CD4-positive, alpha-beta memory T cell (primary cell): ENCODE results near the gene RHOF. TPM values are rescaled to one million over a fixed set of nuclear protein-coding genes. Genes with fewer than 3 reads are reported as not detected.
"Not testable (repeated sequence)": the region's sequence is repeated elsewhere in the genome, so short reads cannot be mapped to it uniquely, and the experiment has no call there.

Experiments used
- CTCF ChIA-PET: fragments of 350-600 bp; sonication (Branson Sonifier 250); formaldehyde crosslinking; loops from one replicate; lab custom pipeline; 2021; ENCODE audit warnings: inconsistent platforms; ENCODE audit not compliant: partially characterized antibody; lab: Charles Lee
- POLR2A ChIA-PET: fragments of 350-600 bp; sonication (Branson Sonifier 250); formaldehyde crosslinking; loops from one replicate; lab custom pipeline; 2021; ENCODE audit not compliant: partially characterized antibody; lab: Charles Lee
- DNase-seq, 5 donors: peaks; one replicate each; pipeline versions ENCODE4 v3.0.0 to v3.0.0-alpha.2; 2020 to 2022; ENCODE audit warnings: mixed read lengths in 1 of 5
- H3K27ac ChIP-seq: one replicate; pipeline ENCODE4 v1.7.0; 2013; ENCODE audit warnings: low read depth, low read length
- H3K27me3 ChIP-seq: 2 replicates; pipeline ENCODE4 v1.7.0; 2013; ENCODE audit warnings: mild to moderate bottlenecking, low read length, moderate library complexity; ENCODE audit not compliant: insufficient read depth
- H3K36me3 ChIP-seq: 2 replicates; pipeline ENCODE4 v1.7.0; 2013; ENCODE audit warnings: mild to moderate bottlenecking, low read length, moderate library complexity; ENCODE audit not compliant: insufficient read depth
- H3K4me1 ChIP-seq: 2 replicates; pipeline ENCODE4 v1.7.0; 2013; ENCODE audit warnings: mild to moderate bottlenecking, low read length, moderate library complexity; ENCODE audit not compliant: insufficient read depth
- H3K4me3 ChIP-seq, 2 donors: one replicate each; pipeline ENCODE4 v1.7.0; 2013; ENCODE audit warnings: low read length in 2 of 2, mild to moderate bottlenecking in 1 of 2
- H3K9me3 ChIP-seq, 2 donors: one replicate each; pipeline ENCODE4 v1.7.0; 2013; ENCODE audit warnings: low read length in 2 of 2, control low read depth in 1 of 2; ENCODE audit not compliant: control insufficient read depth in 1 of 2
- H3K27ac Mint-ChIP-seq, 7 donors: one replicate each; pipeline ENCODE4 v1.8.0; 2020 to 2021; ENCODE audit warnings: mixed read lengths in 7 of 7, mild to moderate bottlenecking in 6 of 7, inconsistent platforms in 3 of 7, moderate library complexity in 3 of 7
- H3K27me3 Mint-ChIP-seq, 2 donors: one replicate each; pipeline ENCODE4 v1.8.0; 2020 to 2021; ENCODE audit warnings: mixed read lengths in 2 of 2
- H3K36me3 Mint-ChIP-seq, 2 donors: one replicate each; pipeline ENCODE4 v1.8.0; 2020 to 2021; ENCODE audit warnings: mixed read lengths in 2 of 2, inconsistent platforms in 1 of 2, mild to moderate bottlenecking in 1 of 2
- H3K4me1 Mint-ChIP-seq, 4 donors: one replicate each; pipeline ENCODE4 v1.8.0; 2020 to 2021; ENCODE audit warnings: mixed read lengths in 4 of 4, mild to moderate bottlenecking in 1 of 4
- H3K4me3 Mint-ChIP-seq, 8 donors: one replicate each; pipeline ENCODE4 v1.8.0; 2020 to 2021; ENCODE audit warnings: mixed read lengths in 8 of 8, mild to moderate bottlenecking in 7 of 8, moderate library complexity in 6 of 8, inconsistent platforms in 3 of 8
- H3K9me3 Mint-ChIP-seq, 8 donors: one replicate each; pipeline ENCODE4 v1.8.0; 2020 to 2021; ENCODE audit warnings: mixed read lengths in 8 of 8, mild to moderate bottlenecking in 5 of 8, inconsistent platforms in 3 of 8, moderate library complexity in 1 of 8
- intact Hi-C: fragments of 100-400 bp; cut with micrococcal nuclease; formaldehyde crosslinking; loops from one replicate; pipeline ENCODE4 v1.15.1; 2023
- polyA plus RNA-seq, 2 donors: library from polyadenylated mRNA; unstranded; fragments of 300-500 nt; fragmentation: Illumina TruSeq; gene quantifications; one replicate each; pipeline ENCODE4 v1.2.3, GENCODE V29; 2021
- total RNA-seq, 2 experiments: library from RNA; stranded (reverse); gene quantifications; one replicate each; pipeline ENCODE4 v1.2.3, GENCODE V29; 2021

Gene RHOF
- total and polyA plus RNA-seq, 4 experiments from 2014 or later, result 72.6 to 138 (median 121) TPM

- no peak overlapping the region for H3K27ac ChIP-seq
- ChIA-PET POLR2A (no interaction called here), CTCF (interaction anchor here (0.9 kb wide), 1 partner anchor 13 kb away, joined by 4 read pairs; no protein-coding TSS in a partner anchor)
These were observed 44.2 kb downstream of the RHOF start for GRCh38 chr12:121749267-121749666.

GRCh38 chr12:121748571-121749265, 44.8 kb downstream of the RHOF start:
- H3K4me3 ChIP-seq, result no peak overlapping the region

More at GRCh38 chr12:121749267-121749666, 44.2 kb downstream of the RHOF start:
- peak overlapping the region in 5 of 7 donors; percentile 41 to 80 (median 55) for H3K27ac Mint-ChIP-seq
- Histone ChIP-seq H3K36me3 (no peaks in the 10 kb centered on the region), H3K4me1 (peaks cover 8% of the 10 kb centered on the region), H3K9me3 (no peaks in the 10 kb centered on the region), H3K4me3 (no peak overlapping the region), H3K27me3 (no peaks in the 10 kb centered on the region)
- H3K4me3 Mint-ChIP-seq, result no peak overlapping the region
- no peaks in the 10 kb centered on the region for H3K27me3 Mint-ChIP-seq
- peaks cover 0 to 5% (median 4%) of the 10 kb centered on the region in 4 donors for H3K4me1 Mint-ChIP-seq
- H3K36me3 Mint-ChIP-seq, result peaks cover 0 to 3% of the 10 kb centered on the region in 2 donors
- DNase-seq, result no peak
- no peaks in the 10 kb centered on the region for H3K9me3 Mint-ChIP-seq
- intact Hi-C loops, result no loop called here

GRCh38 chr12:121748218-121748570, 45.3 kb downstream of the RHOF start:
- H3K27ac Mint-ChIP-seq, result peak overlapping the region in 3 of 7 donors; percentile 37 to 80 (median 57)
- H3K36me3 Mint-ChIP-seq, result peaks cover 0 to 3% of the 10 kb centered on the region in 2 donors
- H3K4me1 ChIP-seq, result peaks cover 8% of the 10 kb centered on the region
- no peaks in the 10 kb centered on the region for H3K27me3 ChIP-seq
- H3K4me3 ChIP-seq, result no peak overlapping the region
- H3K9me3 ChIP-seq, result no peaks in the 10 kb centered on the region
- peaks cover 0 to 5% (median 4%) of the 10 kb centered on the region in 4 donors for H3K4me1 Mint-ChIP-seq
- CTCF ChIA-PET, result no interaction called here
- no peaks in the 10 kb centered on the region for H3K36me3 ChIP-seq
- no peaks in the 10 kb centered on the region for H3K27me3 Mint-ChIP-seq
- no peak overlapping the region for H3K27ac ChIP-seq
- H3K4me3 Mint-ChIP-seq, result no peak overlapping the region
- intact Hi-C loops, result no loop called here
- POLR2A ChIA-PET, result no interaction called here
- DNase-seq, result no peak
- H3K9me3 Mint-ChIP-seq, result no peaks in the 10 kb centered on the region

More at GRCh38 chr12:121748571-121749265, 44.8 kb downstream of the RHOF start:
- Mint-ChIP-seq H3K27ac (peak overlapping the region in 6 of 7 donors; percentile 37 to 84 (median 68)), H3K27me3 (no peaks in the 10 kb centered on the region), H3K36me3 (peaks cover 0 to 3% of the 10 kb centered on the region in 2 donors), H3K4me1 (peaks cover 0 to 5% (median 4%) of the 10 kb centered on the region in 4 donors), H3K4me3 (no peak overlapping the region), H3K9me3 (no peaks in the 10 kb centered on the region)
- Histone ChIP-seq H3K4me1 (peaks cover 8% of the 10 kb centered on the region), H3K9me3 (no peaks in the 10 kb centered on the region), H3K27ac (no peak overlapping the region), H3K27me3 (no peaks in the 10 kb centered on the region), H3K36me3 (no peaks in the 10 kb centered on the region)
- POLR2A ChIA-PET, result no interaction called here
- CTCF ChIA-PET, result interaction anchor here (0.9 kb wide), 1 partner anchor 13 kb away, joined by 4 read pairs; no protein-coding TSS in a partner anchor
- peak in 1 of 5 donors; percentile 15 for DNase-seq
- intact Hi-C loops, result no loop called here

GRCh38 chr12:121745545-121745944, 47.9 kb downstream of the RHOF start:
- H3K36me3 ChIP-seq, H3K27ac ChIP-seq, intact Hi-C loops, H3K36me3 Mint-ChIP-seq, DNase-seq, POLR2A ChIA-PET, H3K9me3 ChIP-seq, H3K27me3 ChIP-seq, CTCF ChIA-PET, H3K9me3 Mint-ChIP-seq, H3K27me3 Mint-ChIP-seq, H3K4me3 ChIP-seq, H3K4me1 Mint-ChIP-seq, H3K4me3 Mint-ChIP-seq, H3K4me1 ChIP-seq: not testable (repeated sequence)
- peak overlapping the region in 2 of 7 donors; percentile 36 to 77 for H3K27ac Mint-ChIP-seq

GRCh38 chr12:121741743-121742142, 51.7 kb downstream of the RHOF start:
- Mint-ChIP-seq H3K4me3 (no peak overlapping the region), H3K36me3 (peaks cover 0 to 2% of the 10 kb centered on the region in 2 donors), H3K4me1 (peaks cover 0 to 2% (median 0%) of the 10 kb centered on the region in 4 donors), H3K27ac (peak overlapping the region in 1 of 7 donors; percentile 68), H3K9me3 (no peaks in the 10 kb centered on the region), H3K27me3 (no peaks in the 10 kb centered on the region)
- Histone ChIP-seq H3K27me3 (no peaks in the 10 kb centered on the region), H3K9me3 (no peaks in the 10 kb centered on the region), H3K4me3 (no peak overlapping the region), H3K4me1 (no peaks in the 10 kb centered on the region), H3K27ac (no peak overlapping the region), H3K36me3 (no peaks in the 10 kb centered on the region)
- POLR2A ChIA-PET, result no interaction called here
- no peak for DNase-seq
- CTCF ChIA-PET, result no interaction called here
- intact Hi-C loops, result no loop called here

- ChIA-PET POLR2A (no interaction called here), CTCF (no interaction called here)
- Mint-ChIP-seq H3K4me1 (peaks cover 0 to 2% (median 0%) of the 10 kb centered on the region in 4 donors), H3K36me3 (peaks cover 0 to 2% of the 10 kb centered on the region in 2 donors), H3K9me3 (no peaks in the 10 kb centered on the region), H3K27ac (no peak overlapping the region), H3K4me3 (no peak overlapping the region), H3K27me3 (no peaks in the 10 kb centered on the region)
- no peaks in the 10 kb centered on the region for H3K36me3 ChIP-seq
- no peaks in the 10 kb centered on the region for H3K9me3 ChIP-seq
- H3K4me1 ChIP-seq, result no peaks in the 10 kb centered on the region
- DNase-seq, result no peak
- H3K4me3 ChIP-seq, result no peak overlapping the region
- no peaks in the 10 kb centered on the region for H3K27me3 ChIP-seq
- intact Hi-C loops, result no loop called here
- no peak overlapping the region for H3K27ac ChIP-seq
These were observed 52.6 kb downstream of the RHOF start for GRCh38 chr12:121740847-121741246.

GRCh38 chr12:121738340-121738858, 55.1 kb downstream of the RHOF start:
- Histone ChIP-seq H3K4me1 (no peaks in the 10 kb centered on the region), H3K27me3 (no peaks in the 10 kb centered on the region), H3K36me3 (no peaks in the 10 kb centered on the region), H3K27ac (no peak overlapping the region), H3K9me3 (no peaks in the 10 kb centered on the region), H3K4me3 (no peak overlapping the region)
- Mint-ChIP-seq H3K27me3 (no peaks in the 10 kb centered on the region), H3K4me1 (peaks cover 0 to 2% (median 0%) of the 10 kb centered on the region in 4 donors), H3K36me3 (peaks cover 0 to 2% of the 10 kb centered on the region in 2 donors), H3K4me3 (no peak overlapping the region), H3K27ac (no peak overlapping the region), H3K9me3 (no peaks in the 10 kb centered on the region)
- CTCF ChIA-PET, result no interaction called here
- DNase-seq, result no peak
- intact Hi-C loops, result no loop called here
- POLR2A ChIA-PET, result no interaction called here
